GM19328 (cell line): ENCODE data around the gene TMEM59L.
A peak's percentile ranks its signal among the peaks of the same experiment; 100 is the strongest.

Source experiments
- ATAC-seq: cut with Tn5 transposase; IDR thresholded peaks from one replicate; pipeline ENCODE4 v1.9.1; 2021; ENCODE audit warnings: mild to moderate bottlenecking, moderate library complexity; ENCODE audit not compliant: unreplicated experiment

Gene TMEM59L

GRCh38 chr19:18636183-18636968 is 23.7 kb downstream of the TMEM59L start:
- ATAC-seq = peak; percentile 81

- ATAC-seq = no peak
These were observed 24.4 kb downstream of the TMEM59L start, which contains the start of gene KLHL26 for GRCh38 chr19:18636969-18637629. KLHL26 (plus strand) TSS chr19:18637028; CDS start chr19:18637055, 27 bp downstream.

DNA sequence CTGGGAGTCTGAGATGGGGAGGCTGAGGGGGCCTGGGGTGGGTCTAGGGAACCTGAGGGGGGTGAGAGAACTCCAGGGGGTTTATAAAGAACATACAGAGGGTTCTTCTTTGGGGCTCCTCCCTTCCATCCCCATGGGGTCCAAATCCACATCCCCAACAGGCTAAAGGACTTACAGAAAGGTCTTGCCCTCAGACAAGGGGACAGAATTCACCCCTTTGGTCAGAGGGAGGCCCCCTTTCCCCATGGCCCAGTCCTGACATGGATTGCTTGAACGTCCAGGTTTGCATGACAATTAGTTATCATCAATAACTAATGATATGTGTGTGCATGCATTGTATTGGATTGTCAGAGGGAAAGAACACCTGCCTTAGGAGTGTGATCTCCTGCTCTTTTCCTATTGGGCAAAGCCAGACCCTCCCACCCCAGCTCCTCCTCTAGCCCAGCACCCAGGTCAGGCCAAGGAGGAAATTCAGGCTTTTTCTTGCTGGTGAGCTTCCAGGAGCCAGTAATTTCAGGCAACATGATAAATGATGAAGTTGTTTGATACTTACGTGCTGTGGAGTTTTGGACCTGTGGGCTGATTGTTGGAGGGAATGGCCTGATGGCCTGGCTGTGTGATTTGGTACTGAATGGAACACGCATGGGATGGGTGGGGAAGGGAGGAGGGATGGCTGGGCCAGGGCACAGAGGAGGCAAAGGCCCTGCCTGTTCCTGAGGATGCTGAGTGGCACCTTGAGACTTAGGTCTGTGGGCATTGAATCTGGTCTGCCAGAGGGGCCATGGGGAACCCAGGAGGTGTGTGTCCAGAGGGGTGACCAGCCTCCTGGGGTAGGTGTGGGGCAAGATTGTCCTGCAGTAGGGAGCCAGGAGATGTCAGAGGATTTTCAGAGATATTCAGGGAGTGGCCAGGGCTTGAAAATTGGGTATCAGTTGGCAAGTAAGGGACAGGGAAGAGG is 25.3 kb downstream of the TMEM59L start:
- ATAC-seq = no peak

- no peak for ATAC-seq
These were observed 27.1 kb downstream of the TMEM59L start for GRCh38 chr19:18639706-18640243.

GRCh38 chr19:18644196-18645034 is 31.7 kb downstream of the TMEM59L start:
- ATAC-seq = no peak

DNA sequence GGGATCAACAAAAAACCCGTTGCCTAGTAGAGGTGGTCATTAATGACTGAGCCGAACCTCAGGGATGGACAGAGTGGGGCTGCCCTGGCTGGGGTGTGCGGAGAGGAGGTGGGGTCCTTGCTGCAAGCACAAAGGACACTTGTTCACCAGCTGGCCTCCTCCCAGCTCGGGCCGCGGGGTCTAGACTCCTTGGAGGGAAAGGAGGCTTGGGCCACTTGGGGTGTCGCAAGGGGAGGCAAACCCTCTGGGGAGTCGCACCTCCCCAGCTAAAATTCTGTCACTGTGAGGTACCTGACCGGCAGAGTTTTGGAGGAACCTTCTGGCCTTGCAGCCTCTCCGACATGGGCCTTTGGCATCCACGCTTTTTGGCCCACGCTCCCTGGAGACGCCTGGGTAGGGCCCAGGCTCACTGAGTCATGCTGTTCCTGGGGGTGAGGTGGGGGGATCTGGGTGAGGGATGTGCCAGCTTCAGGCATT is 32.4 kb downstream of the TMEM59L start:
- ATAC-seq = no peak

DNA sequence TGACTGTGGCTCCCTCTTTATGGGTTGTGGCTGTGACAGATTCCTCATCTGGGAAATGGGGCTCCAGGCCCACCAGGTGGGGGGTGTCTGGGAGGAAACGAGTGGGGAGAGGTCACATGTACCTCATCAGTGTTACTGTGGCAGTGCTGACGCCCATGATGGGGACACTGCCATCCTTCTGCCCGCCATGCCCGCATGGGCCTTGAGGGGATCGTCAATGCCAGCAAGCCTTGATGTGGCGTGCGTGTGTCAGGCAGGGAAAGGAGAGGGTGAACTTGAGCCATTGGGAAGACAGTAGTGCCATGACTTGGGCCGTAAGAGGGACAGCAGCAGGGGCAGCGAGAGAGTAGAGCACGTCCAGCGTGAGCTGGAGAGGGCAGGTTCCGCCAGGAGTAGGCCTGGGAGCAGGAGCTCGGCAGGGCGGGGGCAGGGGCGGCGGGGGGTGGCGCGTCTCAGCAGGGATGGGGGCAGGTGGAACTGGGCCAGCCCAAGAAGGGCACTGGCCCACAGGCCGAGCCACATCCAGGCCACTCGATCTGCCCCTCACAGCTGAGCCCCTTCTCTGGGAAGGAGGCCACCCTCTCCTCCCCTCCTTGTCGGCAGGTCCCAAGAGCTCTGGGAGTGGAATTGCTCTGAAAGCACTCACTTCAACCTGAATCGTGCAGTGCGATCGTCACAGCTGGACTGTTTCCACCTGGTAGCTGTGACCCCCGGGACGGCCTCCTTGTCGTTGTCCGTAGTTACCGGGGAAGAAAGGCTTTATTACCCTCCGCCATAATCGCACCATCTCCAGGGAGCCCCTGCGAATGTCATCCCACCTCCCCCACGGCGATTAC is 34.1 kb downstream of the TMEM59L start:
- no peak for ATAC-seq

GRCh38 chr19:18647371-18647767 is 34.7 kb downstream of the TMEM59L start:
- no peak for ATAC-seq

GRCh38 chr19:18647807-18648206 is 35.1 kb downstream of the TMEM59L start:
- no peak for ATAC-seq

- ATAC-seq = no peak
These were observed 36.3 kb downstream of the TMEM59L start for GRCh38 chr19:18648973-18649315.

GRCh38 chr19:18649371-18650020 is 36.8 kb downstream of the TMEM59L start:
- ATAC-seq = no peak

DNA sequence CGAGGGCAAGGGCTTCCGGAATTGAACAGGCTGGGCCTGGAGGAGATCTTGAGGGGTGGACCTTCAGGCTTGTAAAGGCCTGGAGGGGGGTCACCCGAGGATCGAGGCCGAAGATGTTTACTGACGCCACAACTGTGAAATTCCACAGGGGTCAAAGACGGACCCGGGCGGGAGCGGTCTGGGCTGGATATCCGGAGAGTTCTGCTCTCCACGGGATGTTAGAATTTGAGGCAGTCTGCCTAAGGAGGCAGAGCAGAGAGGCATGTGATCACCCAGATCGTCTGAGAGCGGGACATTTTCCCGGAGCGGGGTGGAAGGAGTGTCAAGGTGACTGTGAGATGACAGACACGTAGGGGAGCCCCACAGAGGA is 37.3 kb downstream of the TMEM59L start:
- no peak for ATAC-seq

- ATAC-seq = no peak
These were observed 37.9 kb downstream of the TMEM59L start for GRCh38 chr19:18650468-18651041.

DNA sequence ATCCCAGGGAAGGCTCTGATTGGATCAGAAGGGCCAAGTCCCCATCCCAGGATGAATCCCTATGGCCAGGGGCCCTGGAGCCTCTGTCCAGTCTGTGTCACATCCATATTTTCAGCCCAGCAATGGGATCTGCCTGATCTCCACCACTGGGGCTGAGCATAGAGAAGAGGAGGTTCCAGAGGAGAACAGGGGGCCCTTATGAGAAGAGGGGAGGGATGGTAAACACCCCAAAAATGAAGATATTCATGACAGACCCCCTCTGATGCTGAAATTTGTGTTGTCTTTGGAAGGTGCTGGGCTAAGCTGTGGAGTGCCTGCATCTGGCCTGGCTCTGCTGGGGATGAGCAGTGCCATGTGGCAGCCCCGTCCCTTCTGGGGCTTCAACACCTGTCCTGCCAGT is 38.6 kb downstream of the TMEM59L start:
- ATAC-seq = no peak

GRCh38 chr19:18651733-18652132 is 39.1 kb downstream of the TMEM59L start:
- ATAC-seq = no peak

- no peak for ATAC-seq
These were observed 41.2 kb downstream of the TMEM59L start for GRCh38 chr19:18653853-18654252.

- no peak for ATAC-seq
These were observed 41.8 kb downstream of the TMEM59L start for GRCh38 chr19:18654469-18654868.

GRCh38 chr19:18655173-18655844 is 42.6 kb downstream of the TMEM59L start:
- ATAC-seq = no peak
